Hepatocyte (in vitro differentiated cells): ENCODE results near the gene ANO10.

Source experiments
- CTCF ChIP-seq: fragments of 200-600 bp; sonication (generic); IDR thresholded peaks from 2 replicates; pipeline ENCODE4 v1.5.1; 2016; ENCODE audit warnings: antibody characterized with exemption, mild to moderate bottlenecking; ENCODE audit not compliant: poor library complexity
- EZH2 ChIP-seq: fragments of 200-600 bp; sonication (generic); IDR thresholded peaks from 2 replicates; pipeline ENCODE4 v1.6.1; 2016; ENCODE audit warnings: antibody characterized with exemption, mild to moderate bottlenecking, borderline replicate concordance
- EZH2phosphoT487 ChIP-seq: fragments of 200-600 bp; sonication (generic); IDR thresholded peaks from one replicate; pipeline ENCODE4 v1.6.1; 2018; ENCODE audit warnings: antibody characterized with exemption, mild to moderate bottlenecking, low read depth, moderate library complexity; ENCODE audit not compliant: unreplicated experiment, severe bottlenecking

DNA sequence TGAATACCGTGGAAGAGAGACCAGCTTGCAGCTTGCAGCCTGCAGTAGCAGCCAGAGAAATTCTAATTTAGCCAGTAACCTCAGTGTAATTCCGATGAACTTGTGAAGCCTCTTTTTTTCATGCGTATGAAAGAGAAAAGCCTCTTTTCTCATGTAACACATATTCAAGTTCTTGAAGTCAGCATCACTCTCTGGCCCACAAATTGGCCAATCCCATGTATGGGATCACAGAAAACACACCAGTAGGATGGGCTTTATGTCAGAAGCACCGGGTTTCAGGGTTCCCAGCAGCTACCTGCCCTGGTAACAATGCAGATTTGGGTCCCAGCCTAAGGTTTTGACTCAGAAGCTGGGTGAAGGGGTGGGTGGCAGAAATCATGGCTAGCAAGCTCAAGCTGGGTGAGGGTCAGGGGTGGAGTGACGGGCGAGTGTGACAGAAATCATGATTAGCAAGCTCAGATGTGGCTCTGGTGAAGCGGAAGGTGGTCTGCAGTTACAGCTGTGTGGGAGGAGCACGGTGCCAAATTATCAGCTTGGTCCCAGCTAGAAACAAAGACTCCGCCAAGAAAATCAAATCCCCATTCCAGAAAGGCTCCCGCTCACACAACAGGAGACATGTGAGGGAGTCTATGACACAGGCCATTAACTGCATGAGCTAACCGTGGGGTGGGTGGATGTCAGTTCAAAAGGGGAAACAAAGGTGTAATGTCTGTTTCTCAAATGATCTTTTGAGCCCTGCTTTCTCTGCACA lies 248.8 kb downstream of the ANO10 start:
- TF ChIP-seq CTCF (no peak), EZH2phosphoT487 (no peak), EZH2 (no peak)
